T-helper 2 cell treated with Interferon-gamma antibody and Interleukin-4, amounts not matched to agents 100 ng/mL and 5 ng/mL, for 36 hours (primary cell): Measurements from ENCODE around the gene SPATA46. TPM values are rescaled to one million over a fixed set of nuclear protein-coding genes. Genes with fewer than 3 reads are reported as not detected.

ENCODE experiments used
- intact Hi-C: fragments of 100-400 bp; cut with micrococcal nuclease; formaldehyde crosslinking; loops from one replicate; pipeline ENCODE4 v1.15.1; 2023
- total RNA-seq: library from RNA; stranded (reverse); gene quantifications from 2 replicates; pipeline ENCODE4 v1.2.3, GENCODE V29; 2022

SPATA46 gene
- total RNA-seq, 1 donor from 2014 or later: not detected

DNA sequence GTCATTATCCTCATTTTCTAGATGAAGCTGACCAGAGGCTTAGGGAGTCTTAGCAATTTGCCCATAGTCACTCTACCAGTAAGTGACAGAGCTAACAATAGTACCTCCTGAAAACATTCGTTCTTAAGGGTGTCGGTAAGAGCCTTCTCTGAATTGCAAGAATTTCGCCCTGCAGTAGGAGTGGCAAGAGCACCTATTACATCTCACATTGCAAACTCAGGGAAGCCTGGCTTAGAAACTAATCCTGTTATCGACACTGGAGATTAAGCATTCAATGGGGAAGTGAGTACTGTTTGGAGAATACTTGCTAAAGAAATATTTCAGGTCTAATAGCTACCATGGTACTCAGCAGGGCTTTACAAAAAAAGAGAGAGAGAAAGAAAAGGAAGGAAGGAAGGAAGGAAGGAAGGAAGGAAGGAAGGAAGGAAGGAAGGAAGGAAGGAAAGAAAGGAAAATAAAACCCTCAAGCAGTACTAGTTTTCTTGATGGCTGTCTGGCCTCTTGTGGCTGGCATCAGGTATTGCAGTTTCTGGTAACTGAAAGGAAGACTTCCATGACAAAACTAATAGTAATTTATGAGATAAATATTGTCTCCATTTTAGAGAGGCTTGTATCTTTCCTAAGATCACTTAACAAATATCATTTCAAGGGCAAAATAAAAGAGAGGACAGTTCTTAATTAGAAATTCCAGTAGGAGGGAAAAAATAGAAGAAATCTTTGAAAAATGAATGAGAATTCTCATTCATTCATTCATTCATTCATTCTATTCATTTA is 15.3 kb upstream of the SPATA46 start:
- intact Hi-C loops: loop anchor here (1.0 kb wide), 1 partner anchor 336 kb away; no protein-coding TSS in a partner anchor

- intact Hi-C loops: no loop called here
Observed at GRCh38 chr1:162390396-162391185, 13.9 kb upstream of the SPATA46 start.

- intact Hi-C loops: no loop called here
Observed at GRCh38 chr1:162389971-162390370, 13.3 kb upstream of the SPATA46 start.

DNA sequence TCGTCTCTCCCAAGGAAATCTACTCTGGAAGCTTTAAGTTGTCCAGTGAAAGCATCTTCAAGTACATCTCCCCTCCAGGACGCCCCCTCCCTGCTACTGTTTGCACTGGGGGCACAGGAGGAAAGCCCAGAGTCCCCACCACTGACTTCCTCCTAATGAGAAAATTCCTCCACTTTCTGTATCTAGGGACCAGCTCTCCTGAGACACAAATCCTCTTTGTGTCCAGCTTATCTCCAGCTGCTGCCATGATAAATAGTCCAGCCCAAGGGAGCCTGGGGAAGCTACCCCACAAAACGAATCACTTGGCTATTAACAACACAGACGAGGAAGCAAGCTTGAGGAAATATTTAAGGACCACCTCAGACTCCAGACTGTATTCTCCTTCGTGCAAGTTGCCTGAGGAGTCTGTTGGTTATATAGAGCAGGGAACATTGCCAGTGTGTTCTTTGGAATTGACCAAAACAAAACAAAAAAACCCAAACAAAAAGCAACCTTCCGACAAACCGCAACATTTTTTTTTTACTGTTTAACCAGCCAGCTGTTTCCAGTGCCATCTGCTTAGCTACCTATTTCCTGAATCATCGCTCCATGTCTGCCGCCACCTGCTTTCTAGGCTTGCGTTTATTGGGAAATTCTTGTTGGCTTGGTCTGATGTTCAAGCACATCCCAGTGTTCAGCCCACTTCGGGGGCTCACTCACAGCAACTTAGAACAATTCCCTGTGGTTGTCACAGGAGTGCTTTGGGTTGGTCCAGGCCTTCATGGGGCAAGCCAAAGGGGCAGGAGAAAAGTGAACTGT is 12.6 kb upstream of the SPATA46 start:
- intact Hi-C loops: no loop called here

- intact Hi-C loops: no loop called here
Observed at GRCh38 chr1:162388615-162389014, 12.0 kb upstream of the SPATA46 start.

GRCh38 chr1:162388083-162388594 is 11.5 kb upstream of the SPATA46 start:
- intact Hi-C loops: no loop called here

- intact Hi-C loops: no loop called here
Observed at GRCh38 chr1:162387226-162388082, 10.8 kb upstream of the SPATA46 start.

- intact Hi-C loops: no loop called here
Observed at GRCh38 chr1:162386292-162387225, 9.9 kb upstream of the SPATA46 start.

DNA sequence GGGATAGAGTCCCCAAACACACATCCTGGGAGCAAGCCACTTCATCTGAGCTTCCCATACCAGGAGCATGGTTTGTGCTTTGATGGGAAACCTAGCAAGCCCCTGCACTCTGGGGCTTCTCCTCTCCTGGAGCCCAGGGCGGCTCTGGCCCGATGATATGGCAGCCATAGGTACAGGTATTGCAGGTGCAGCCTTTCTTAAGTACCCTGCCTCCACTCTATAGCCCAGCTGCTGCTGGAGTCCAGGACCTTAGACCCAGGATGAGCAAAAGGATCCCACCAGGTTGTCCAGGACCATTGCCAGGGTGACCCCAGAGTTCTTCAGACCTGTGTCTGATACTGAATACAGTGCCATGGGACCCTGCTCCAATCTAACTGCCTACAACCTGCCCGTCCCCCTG is 9.0 kb upstream of the SPATA46 start:
- intact Hi-C loops: no loop called here

DNA sequence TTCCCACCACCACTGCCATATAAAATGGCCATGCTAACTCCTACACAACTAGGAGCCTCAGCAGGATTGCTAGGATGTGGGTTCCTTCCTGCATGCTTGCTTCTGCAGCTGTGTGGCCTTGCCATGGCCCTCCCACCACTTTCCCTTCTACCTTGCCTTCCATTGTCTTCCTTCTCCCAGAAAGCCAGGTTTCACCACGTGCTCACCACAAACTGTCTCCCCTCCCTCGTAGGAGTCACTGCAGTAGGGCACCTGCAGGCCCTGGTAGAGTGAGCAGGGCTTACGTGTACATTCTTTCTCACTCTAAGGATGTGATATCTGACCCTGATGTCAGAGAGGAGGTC is 8.6 kb upstream of the SPATA46 start:
- intact Hi-C loops: no loop called here

DNA sequence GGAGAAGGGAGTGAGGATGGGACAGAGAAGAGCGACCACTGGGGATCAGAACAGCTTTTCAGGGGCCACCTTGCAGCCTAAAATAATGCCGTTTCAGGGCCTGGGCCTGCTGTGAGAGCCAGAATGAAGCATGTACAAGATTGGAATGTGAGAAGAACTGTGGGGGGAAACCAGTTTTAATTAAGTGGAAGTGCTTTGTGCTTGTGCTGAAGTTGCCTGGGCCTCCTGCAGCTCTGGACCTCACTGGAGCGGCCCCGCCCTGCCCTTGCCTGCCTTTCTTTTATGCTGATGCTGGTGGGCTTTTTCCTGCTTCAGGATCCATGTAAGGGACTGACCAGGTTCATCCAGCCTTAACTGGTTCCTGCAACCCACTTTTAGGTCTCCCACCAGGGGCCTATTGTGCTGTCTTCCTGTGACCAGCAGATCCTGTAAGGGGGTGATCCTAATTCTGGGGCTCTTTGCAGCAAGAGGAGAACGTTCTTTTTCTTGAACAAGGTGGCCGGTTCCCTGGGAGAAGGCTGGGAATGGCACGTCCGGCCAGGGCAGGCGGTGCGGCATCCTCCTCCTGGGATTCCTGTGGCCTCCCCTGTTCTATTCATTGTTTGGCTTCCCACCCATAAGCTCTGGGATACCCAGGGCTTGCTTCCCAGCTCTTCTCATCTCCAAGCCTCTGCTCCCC is 8.1 kb upstream of the SPATA46 start:
- intact Hi-C loops: no loop called here

GRCh38 chr1:162384116-162384515 is 7.5 kb upstream of the SPATA46 start:
- intact Hi-C loops: no loop called here

DNA sequence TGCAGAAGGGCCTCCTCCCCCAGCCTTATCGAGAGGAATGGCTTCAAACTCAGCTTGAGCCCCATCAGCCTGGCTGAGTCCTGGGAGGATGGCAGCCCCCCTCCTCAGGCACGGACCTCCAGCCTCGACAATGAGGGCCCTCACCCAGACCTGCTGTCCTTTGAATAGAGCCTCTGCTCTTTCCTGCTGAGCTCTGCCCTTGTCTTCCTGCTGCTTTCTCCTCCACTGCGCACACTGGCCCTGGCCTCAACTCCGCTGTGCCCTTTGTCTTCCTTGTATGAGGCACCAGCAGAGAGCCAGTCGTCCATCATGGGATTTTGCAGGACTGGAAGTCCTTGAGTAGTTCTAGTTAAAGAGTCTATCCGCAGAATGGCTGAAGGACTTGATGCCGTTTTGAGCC is 6.9 kb upstream of the SPATA46 start:
- intact Hi-C loops: no loop called here

GRCh38 chr1:162383091-162383490 is 6.4 kb upstream of the SPATA46 start:
- intact Hi-C loops: no loop called here

DNA sequence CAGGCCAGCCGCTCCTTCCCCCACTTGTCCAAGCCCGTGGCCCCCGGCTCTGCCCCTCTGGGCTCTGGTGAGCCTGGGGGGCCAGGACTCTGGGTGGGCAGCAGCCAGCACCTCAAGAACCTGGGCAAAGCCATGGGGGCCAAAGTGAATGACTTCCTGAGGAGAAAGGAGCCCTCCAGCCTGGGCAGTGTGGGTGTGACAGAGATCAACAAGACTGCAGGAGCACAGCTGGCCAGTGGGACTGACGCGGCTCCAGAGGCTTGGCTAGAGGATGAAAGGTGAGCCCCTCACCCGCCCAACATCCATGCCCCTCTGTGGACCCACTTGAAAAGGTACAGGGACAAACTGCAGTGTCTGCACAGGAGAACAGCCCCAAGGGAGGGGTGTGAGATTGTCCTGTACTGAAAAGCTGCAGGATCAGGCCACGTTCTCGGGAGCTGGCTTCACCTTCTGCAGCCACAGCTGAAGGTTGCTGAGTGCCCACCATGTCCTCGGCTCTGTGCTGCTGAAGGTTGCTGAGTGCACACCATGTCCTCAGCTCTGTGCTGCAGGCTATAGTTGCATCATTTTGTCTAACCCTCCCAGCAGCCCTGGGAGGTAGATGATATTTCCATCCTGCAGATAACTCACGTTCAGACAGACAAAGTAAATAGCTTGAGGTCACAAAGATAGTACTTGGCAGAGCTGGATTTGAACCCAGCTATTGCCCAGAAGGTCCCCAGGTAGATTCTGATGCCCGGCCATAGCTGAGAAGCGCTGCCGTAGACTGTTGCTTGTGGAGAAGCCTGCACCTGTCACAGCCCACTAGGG is 5.5 kb upstream of the SPATA46 start:
- intact Hi-C loops: no loop called here

- intact Hi-C loops: no loop called here
Observed at GRCh38 chr1:162381383-162381782, 4.7 kb upstream of the SPATA46 start, which contains the start of gene C1orf226. TSS of gene C1orf226 (plus strand) at chr1:162381728. CDS start at chr1:162381902, 174 bp downstream.

- intact Hi-C loops: no loop called here
Observed at GRCh38 chr1:162380061-162380846, 3.6 kb upstream of the SPATA46 start.
